Testis (tissue), 3 donors: ENCODE measurements around the gene PFDN5. TPM values are rescaled to one million over a fixed set of nuclear protein-coding genes. Genes with fewer than 3 reads are reported as not detected.

Experiments
- DNase-seq: peaks from one replicate; pipeline ENCODE4 v3.0.0-alpha.2; 2019
- H3K27ac ChIP-seq, 2 donors: fragments of 200-600 bp; sonication (generic); one replicate each; pipeline ENCODE4 v1.5.1; 2019
- H3K27me3 ChIP-seq: fragments of 200-600 bp; sonication (generic); one replicate; pipeline ENCODE4 v1.5.1; 2019
- H3K36me3 ChIP-seq: fragments of 200-600 bp; sonication (generic); one replicate; pipeline ENCODE4 v1.5.1; 2017; ENCODE audit warnings: low read depth; ENCODE audit errors: missing control alignments
- H3K4me1 ChIP-seq: fragments of 200-600 bp; sonication (generic); one replicate; pipeline ENCODE4 v1.5.1; 2019
- H3K4me3 ChIP-seq, 2 donors: fragments of 200-600 bp; sonication (generic); one replicate each; pipeline ENCODE4 v1.5.1; 2017 to 2019
- H3K9me3 ChIP-seq: fragments of 200-600 bp; sonication (generic); one replicate; pipeline ENCODE4 v1.5.1; 2017
- POLR2A ChIP-seq: fragments of 450-650 bp; IDR thresholded peaks from one replicate; pipeline ENCODE4 v1.6.1; 2017; ENCODE audit warnings: antibody characterized with exemption, mild to moderate bottlenecking, moderate library complexity
- WGBS, 2 donors: methylation state at CpG; one replicate each; pipeline ENCODE4 v1.1.5; 2018; 5-methylcytosine and 5-hydroxymethylcytosine counted together
- intact Hi-C: fragments of 100-400 bp; cut with DNase I; formaldehyde crosslinking; loops from one replicate; pipeline ENCODE4 v1.15.1; 2023; ENCODE audit warnings: low total_unique reads
- polyA plus RNA-seq: library from polyadenylated mRNA; stranded (reverse); fragments of 350-450 nt; fragmentation: Illumina TruSeq; extraction: RNeasy Lipid Tissue Mini Kit (QIAGEN cat#74804); gene quantifications from one replicate; pipeline ENCODE4 v1.2.3, GENCODE V29; 2014; ENCODE audit warnings: low read depth, low replicate concordance; ENCODE audit not compliant: insufficient read depth
- total RNA-seq, 2 donors: library from RNA; depleted of rRNA; stranded (reverse); fragments of >200 nt; gene quantifications; one replicate each; pipeline ENCODE4 v1.2.3, GENCODE V29; 2016
- TF ChIP-seq, protein P1 (sequence below), 3 experiments: fragments of 450-650 bp in 2 of 3; fragments of 200-600 bp in 1 of 3; sonication (generic) in 1 of 3; IDR thresholded peaks; one replicate each; pipeline ENCODE4 v1.5.1; 2016 to 2019; ENCODE audit warnings: antibody characterized with exemption in 3 of 3, mild to moderate bottlenecking in 2 of 3, moderate library complexity in 1 of 3

The PFDN5 gene
- total and polyA plus RNA-seq, 3 donors from 2014 or later = 430 to 797 (median 494) TPM

DNA sequence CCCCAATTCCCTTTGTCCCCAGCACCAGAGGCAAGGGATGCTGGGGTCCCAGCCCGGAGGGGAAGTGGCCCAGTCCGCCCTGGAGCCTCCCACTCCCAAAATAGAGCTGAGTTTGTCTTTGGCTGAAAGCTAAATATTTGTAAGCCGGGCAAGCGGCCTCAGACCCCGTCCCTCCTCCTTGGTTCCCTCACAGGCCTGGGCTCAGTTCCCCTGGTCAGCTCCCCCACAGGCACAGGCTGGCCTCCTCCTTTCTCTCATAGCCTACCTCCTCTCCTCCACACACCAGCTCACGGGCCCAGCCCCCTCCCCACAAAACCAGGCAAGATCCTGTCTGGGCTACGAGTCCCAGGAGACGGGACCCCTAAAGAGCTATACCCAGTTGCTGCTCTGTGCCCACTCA, 39.5 kb downstream of the PFDN5 start:
- intact Hi-C loops = no loop called here
- WGBS, 2 donors = 86% methylated on average over 8 of the region's 8 CpGs

DNA sequence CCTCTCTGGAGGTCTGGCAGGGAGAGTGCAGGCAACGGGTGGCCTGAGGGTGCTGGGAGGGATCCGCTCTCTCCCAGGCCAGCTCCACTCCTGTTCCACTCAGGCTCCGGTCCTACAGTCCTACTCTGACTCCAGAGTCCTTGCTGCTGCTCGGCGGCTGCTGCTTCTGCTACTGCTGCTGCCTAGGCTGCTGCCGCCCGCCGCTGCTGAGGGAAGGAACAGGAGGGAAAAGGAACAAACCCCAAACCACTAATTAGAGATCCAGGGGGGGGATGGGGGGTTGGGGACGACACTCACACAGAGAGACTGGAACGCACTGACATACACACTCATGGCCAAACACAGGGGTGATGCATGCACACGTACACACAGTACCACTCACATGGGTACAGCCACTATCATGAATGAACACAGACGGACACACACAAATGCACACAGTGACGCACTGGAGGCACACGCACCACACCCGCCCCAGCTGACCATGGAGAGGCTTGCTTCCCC, 40.9 kb downstream of the PFDN5 start, which contains the start of gene SP7:
SP7 (minus strand) TSS at position 174 of the 501 bp plus-strand sequence. CDS start 708 bp downstream, outside the sequence.
- Histone ChIP-seq H3K36me3 (no peaks in the 10 kb centered on the region), H3K4me3 (no peak within 1 kb of the TSS), H3K27me3 (no peaks in the 10 kb centered on the region), H3K4me1 (no peaks in the 10 kb centered on the region), H3K27ac (no peak within 1 kb of the TSS), H3K9me3 (no peaks in the 10 kb centered on the region)
- intact Hi-C loops = no loop called here
- no peak for DNase-seq
- WGBS, 2 donors = 66 to 74% methylated on average over 15 of the region's 15 CpGs
- no peak for TF ChIP-seq POLR2A
- TF ChIP-seq, protein P1, sequence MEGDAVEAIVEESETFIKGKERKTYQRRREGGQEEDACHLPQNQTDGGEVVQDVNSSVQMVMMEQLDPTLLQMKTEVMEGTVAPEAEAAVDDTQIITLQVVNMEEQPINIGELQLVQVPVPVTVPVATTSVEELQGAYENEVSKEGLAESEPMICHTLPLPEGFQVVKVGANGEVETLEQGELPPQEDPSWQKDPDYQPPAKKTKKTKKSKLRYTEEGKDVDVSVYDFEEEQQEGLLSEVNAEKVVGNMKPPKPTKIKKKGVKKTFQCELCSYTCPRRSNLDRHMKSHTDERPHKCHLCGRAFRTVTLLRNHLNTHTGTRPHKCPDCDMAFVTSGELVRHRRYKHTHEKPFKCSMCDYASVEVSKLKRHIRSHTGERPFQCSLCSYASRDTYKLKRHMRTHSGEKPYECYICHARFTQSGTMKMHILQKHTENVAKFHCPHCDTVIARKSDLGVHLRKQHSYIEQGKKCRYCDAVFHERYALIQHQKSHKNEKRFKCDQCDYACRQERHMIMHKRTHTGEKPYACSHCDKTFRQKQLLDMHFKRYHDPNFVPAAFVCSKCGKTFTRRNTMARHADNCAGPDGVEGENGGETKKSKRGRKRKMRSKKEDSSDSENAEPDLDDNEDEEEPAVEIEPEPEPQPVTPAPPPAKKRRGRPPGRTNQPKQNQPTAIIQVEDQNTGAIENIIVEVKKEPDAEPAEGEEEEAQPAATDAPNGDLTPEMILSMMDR (IDR thresholded peaks at IDR 0.05) = no peak

More for the DNA sequence above, 39.5 kb downstream of the PFDN5 start:
- no peak overlapping the region for H3K27ac ChIP-seq
- TF ChIP-seq, protein P1 (IDR thresholded peaks at IDR 0.05) = no peak
- TF ChIP-seq POLR2A = no peak
- H3K4me3 ChIP-seq = no peak overlapping the region
- no peaks in the 10 kb centered on the region for H3K36me3 ChIP-seq
- no peaks in the 10 kb centered on the region for H3K4me1 ChIP-seq
- no peaks in the 10 kb centered on the region for H3K9me3 ChIP-seq
- no peak for DNase-seq
- H3K27me3 ChIP-seq = no peaks in the 10 kb centered on the region

DNA sequence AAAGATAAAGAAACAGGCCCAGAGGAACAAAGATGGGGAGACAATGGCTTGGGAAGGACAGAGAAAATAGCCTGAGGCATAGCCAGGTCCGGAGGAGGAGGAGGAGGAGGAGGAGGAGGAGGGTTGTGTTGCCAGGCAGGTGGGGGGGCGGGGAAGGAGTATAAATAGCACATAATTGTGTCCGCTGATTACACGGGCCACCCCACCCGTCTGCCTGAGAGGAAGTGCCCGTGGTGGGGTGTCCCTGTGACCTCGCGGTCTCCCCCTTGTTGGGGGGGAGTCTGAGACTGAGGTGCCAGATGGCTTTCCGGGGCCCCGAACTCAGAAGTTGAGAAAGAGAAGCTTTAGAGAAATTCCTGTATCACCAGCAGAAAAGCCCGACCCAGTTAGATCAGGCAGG, 42.7 kb downstream of the PFDN5 start:
- intact Hi-C loops = no loop called here
- no peaks in the 10 kb centered on the region for H3K36me3 ChIP-seq
- H3K4me1 ChIP-seq = no peaks in the 10 kb centered on the region
- 27 to 34% methylated on average over 11 of the region's 11 CpGs for WGBS, 2 donors
- no peaks in the 10 kb centered on the region for H3K9me3 ChIP-seq
- H3K27me3 ChIP-seq = no peaks in the 10 kb centered on the region
- DNase-seq = no peak
- TF ChIP-seq, protein P1 (IDR thresholded peaks at IDR 0.05) = no peak
- TF ChIP-seq POLR2A = no peak
- no peak overlapping the region for H3K4me3 ChIP-seq
- no peak overlapping the region for H3K27ac ChIP-seq

DNA sequence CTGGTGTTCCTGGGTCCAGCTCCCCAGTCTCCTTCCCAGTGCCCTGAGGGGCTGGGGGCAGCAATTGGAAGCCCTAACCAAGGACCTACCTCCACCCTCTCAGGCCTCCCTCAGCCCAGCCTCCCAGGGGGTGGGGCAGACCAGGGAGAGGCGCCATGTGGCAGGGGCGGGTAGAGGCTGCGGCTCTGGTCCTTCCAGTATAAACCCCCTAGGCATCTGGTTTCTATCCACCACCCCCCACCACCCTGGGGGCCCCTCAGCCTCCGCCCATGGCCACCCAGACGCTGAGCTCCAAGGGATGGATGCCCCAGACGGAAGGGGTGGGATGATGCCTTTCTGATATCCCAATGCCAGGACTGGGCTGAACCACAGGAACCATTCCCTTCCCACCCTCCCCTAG, 43.6 kb downstream of the PFDN5 start:
- intact Hi-C loops = no loop called here
- 65% methylated on average over 6 of the region's 6 CpGs; no CpG with 5 or more reads in 1 of the 2 donors for WGBS, 2 donors
- Histone ChIP-seq H3K9me3 (no peaks in the 10 kb centered on the region), H3K4me1 (no peaks in the 10 kb centered on the region), H3K27me3 (no peaks in the 10 kb centered on the region), H3K36me3 (no peaks in the 10 kb centered on the region), H3K4me3 (no peak overlapping the region), H3K27ac (no peak overlapping the region)
- no peak for TF ChIP-seq POLR2A
- TF ChIP-seq, protein P1 (IDR thresholded peaks at IDR 0.05) = no peak
- DNase-seq = no peak

DNA sequence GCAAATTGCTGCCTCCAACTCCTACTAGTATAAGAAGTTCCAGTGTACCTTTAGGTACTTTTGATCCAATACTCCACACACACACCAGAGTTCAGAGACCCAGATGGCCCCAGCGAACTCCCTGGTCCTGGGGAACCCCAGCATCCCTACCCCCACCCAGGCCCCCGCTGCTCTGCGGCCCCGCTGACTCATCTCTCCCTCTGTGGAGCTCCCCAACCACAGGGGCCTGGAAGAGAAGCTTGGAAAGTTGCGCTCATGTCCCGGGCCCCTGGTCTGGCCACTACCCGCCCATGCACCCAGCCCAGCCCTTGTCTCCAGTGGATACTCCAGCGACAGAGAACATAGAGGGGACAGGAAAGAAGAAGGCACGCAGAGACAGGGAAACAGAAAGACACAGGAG, 45.1 kb downstream of the PFDN5 start:
- no peak overlapping the region for H3K4me3 ChIP-seq
- no peaks in the 10 kb centered on the region for H3K9me3 ChIP-seq
- TF ChIP-seq, protein P1 (IDR thresholded peaks at IDR 0.05) = no peak
- TF ChIP-seq POLR2A = no peak
- no peak for DNase-seq
- intact Hi-C loops = no loop called here
- H3K36me3 ChIP-seq = no peaks in the 10 kb centered on the region
- WGBS, 2 donors = 91 to 92% methylated on average over 6 to 9 of the region's 9 CpGs
- no peaks in the 10 kb centered on the region for H3K27me3 ChIP-seq
- H3K4me1 ChIP-seq = peaks cover 2% of the 10 kb centered on the region
- H3K27ac ChIP-seq = no peak overlapping the region
